NCI-H748 (cell line): ENCODE results near the gene HEATR1.
"Not testable (repeated sequence)": the region's sequence is repeated elsewhere in the genome, so short reads cannot be mapped to it uniquely, and the experiment has no call there.

Experiments
- DNase-seq: peaks from one replicate; lab custom pipeline; 2025; ENCODE audit not compliant: unreplicated experiment; lab: John Stamatoyannopoulos, UW

HEATR1 gene

DNA sequence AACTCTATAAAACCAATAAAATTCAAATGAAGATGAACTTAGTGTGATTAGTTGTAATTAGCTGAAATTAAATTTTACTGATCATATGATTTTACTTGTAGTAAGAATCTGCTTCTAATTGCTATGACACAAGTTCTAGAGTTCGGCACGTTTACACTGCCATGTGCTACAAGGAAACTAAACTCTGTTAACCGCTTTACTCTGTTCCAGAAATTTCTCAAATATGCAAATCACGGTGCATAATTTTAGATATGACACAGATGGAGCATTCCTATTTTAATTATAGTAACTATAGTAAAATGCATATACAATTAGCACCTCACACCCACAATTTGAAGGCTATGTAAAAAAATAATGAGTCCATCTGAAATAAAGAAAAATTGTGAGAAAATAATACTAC is 14.8 kb downstream of the HEATR1 start:
- DNase-seq, result no peak

DNA sequence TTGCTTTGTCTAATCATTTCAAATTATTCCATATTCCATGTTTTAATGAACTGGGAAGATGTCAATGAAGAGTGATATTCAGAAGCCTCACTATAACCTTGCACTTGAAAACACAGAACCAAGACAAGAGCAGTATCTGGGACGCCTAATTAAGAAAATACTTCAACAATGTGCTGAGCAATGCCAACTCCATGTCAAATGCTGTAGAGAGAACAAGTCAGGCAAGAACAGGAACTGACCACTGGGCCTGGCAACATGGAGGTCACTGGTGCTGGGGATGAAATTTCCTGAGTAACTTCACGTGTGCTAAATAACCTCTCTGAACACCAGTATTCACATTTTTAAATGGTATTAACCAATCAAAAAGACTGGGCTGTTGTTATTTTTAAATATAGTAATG is 22.8 kb downstream of the HEATR1 start:
- DNase-seq, result no peak

DNA sequence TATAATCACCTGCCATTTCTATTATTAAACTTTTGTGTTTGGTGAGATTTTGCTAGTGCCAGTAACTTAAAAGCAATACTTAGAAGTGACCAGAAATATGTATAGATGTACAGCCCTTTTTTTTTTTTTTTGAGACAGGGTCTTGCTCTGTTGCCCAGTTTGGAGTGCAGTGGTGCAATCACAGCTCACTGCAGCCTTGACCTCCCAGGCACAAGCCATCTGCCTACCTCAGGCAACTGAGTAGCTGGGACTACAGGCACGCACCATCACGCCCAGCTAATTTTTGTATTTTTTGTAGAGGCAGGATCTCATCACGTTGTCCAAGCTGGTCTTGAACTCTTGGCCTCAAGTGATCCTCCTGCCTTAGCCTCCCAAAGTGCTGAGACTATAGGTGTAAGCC is 23.9 kb downstream of the HEATR1 start:
- not testable (repeated sequence) for DNase-seq

DNA sequence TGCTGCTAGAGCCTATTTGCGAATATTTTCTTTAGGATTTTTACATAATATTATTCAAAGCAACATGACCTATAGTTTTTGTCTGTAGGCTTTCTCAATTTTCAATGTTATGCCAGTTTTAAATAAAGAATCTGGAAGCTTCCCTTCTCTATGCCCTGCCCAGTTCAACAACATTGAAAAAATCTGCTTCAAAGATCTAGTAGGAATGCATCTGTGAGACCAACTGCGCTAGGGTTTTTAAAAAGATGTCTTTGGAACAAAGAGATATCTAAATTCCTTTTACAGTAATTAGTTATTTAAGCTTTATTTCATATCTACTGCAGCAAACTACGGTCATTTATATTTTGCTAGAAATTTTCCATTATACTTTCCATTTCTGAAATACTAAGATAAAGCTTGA is 25.7 kb downstream of the HEATR1 start:
- no peak for DNase-seq

DNA sequence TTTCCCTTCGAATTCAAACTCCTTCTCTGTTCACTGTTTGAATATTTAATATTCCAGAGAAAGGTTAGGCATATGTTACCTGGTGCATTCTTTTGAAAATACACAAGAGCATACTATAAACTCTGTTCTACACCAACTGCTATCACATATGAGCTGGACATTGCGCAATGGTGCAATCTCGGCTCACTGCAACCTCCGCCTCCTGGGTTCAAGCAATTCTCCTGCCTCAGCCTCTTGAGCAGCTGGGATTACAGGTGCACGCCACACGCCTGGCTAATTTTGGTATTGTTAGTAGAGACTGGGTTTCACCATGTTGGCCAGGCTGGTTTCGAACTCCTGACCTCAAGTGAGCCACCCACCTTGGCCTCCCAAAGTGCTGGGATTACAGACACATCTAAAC is 27.3 kb downstream of the HEATR1 start:
- not testable (repeated sequence) for DNase-seq

DNA sequence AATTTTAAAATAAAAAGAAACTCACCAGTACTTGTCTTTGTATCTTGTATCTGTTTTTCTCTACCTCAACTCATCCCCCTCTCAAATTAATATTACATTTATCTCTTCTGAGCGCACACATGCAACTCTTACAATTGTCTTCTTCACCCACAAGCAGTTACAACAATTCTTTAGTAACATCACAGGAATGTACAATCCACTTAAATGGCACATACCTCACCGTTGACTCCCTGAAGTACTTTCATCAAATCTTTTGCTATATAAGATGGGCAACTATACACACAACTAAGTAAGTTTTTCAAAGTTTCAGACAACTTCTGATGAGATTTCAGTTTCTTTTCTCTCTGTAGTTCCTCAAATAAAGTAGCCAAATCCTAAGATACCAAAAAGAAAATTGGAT is 28.3 kb downstream of the HEATR1 start:
- no peak for DNase-seq

DNA sequence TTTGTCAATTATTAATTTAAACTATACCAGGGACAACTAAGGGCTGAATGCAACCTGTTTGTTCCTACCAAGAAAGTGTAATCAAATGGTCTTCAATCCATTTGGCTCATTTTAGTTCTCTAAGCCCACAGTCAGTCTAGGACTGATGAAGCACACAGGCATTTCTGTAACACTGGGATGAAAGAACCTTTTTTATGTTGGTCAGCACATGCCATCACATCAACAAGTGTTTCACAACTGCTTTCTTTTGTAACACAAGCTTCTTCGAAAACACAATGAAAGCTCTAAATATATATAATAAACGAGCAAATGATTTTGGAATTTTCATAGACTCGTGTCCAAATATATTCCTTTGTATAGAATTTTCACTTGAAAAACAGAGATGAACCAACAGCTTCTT is 28.8 kb downstream of the HEATR1 start:
- no peak for DNase-seq

DNA sequence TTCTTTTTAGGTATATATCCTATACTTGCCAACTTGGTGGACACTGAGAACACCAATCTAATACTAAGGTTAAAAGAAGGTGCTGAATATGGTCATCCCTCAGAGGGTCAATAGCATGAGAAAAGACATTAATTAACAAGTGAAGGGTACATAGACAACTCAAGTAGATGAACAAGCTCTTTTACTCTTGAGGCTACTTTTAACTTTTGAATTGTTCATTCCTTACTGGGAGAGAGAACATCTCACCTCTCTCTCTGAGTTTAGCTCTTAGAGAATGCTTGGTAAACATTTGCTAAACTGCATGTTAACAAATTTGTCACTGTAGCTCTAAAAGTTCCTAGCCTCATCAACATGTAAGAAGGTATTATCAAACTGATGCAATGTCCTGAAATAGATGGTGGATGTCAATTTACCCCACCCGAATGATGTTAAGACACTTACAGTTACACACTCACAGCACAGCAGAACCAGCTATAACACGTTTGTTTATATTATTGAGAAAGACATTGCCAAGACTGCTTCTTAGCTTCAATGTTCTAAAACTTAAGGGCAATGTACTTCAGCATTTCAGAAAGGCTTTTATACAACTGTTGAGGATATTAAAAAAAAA is 35.9 kb downstream of the HEATR1 start:
- DNase-seq, result no peak

DNA sequence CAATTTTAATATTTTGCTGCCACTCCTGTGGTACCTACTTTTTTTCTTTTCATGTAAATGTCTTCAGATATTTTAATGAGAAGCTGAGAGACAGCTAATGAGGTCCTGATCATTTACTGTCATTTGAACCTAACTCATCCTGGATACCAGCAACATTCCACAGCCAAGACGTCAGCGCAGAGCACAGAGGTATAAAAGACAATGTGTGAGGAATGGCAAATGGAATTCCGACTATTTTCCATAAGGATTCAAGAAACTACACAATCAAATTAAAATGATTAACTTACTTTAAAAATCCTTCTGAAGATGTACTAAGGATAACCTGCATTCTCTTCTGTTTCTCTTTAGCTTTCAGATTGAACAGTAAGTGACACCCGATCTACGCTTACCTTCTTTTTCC is 38.8 kb downstream of the HEATR1 start:
- no peak for DNase-seq

DNA sequence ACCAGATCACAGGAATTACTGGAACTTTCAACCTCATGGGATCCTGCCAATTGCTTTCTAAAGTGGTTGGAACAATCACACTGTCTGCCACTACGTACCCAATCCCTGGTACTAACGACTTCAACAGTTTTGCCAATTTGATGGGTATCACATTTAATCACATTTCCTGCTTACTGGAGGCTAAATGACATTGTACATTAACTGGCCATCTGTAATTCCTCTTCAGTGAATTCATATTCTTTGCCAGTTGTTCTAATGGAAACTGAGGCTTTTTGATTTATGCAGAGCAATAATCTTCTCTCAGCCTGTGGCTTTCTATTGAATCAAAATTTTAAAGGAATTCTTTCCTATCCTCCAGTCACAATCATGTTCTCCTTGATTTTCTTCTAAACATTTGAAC is 42.3 kb downstream of the HEATR1 start:
- no peak for DNase-seq

DNA sequence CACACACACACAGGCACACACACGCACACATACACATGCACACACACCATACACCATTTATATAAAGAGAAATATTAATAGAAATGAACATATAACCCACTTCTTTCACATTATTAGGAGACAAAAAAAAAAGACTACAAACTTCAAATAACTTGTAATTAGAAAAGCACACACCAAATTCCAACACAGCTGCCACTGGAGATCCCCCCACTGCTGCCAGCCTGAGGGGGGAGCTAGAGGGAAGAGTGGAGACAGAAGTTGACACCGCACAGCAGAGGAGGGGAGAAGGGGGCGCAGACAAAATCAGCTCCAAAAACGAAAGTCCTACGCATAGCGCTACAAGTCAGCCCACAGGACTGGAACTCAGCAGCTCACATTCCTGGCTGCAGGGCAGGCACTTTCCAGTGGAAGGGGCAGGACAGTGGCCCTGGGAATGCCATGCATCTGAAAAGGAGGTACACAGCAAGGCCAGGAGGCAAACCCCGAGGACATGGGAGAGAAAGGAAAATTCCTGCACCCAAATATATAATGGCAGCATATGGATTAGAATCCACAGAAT is 44.0 kb downstream of the HEATR1 start:
- DNase-seq, result no peak

DNA sequence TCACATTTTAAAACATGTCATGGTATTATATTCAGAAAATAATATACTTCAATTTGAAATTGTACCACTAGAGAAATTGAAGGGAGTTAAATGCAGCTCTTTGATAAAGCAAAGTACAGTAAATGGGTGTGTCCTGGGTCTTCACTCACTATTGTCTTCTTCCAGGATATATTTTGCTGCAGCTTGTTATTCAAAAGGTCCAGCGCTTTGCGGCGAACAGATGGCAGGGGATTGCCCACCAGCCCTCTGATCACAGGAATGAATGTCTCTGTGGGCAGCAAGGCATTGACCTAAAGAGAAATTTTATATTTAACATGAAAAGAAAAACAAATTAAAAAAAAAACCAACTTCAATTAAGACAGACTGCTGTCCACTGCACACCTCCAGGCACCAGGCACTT is 45.5 kb downstream of the HEATR1 start:
- no peak for DNase-seq

DNA sequence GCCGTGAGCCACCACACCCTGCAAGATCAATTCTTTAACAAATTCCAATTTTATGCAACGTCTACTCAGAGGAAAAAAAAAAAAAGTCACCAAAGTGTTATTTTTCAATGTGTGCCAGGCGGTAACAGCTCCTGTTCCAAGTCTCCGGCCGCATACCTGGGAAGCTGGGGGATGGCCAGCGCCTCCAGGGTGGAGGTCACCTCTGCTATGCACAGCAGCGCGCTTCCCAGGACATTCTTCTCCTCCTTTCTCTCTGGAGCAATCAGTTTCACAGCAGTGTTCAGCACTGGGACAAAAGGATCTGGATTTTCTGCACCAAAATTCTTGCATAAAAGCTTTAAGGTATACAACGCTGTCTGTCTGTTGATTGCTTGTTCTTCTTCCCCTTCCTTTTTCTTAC is 46.2 kb downstream of the HEATR1 start:
- no peak for DNase-seq

DNA sequence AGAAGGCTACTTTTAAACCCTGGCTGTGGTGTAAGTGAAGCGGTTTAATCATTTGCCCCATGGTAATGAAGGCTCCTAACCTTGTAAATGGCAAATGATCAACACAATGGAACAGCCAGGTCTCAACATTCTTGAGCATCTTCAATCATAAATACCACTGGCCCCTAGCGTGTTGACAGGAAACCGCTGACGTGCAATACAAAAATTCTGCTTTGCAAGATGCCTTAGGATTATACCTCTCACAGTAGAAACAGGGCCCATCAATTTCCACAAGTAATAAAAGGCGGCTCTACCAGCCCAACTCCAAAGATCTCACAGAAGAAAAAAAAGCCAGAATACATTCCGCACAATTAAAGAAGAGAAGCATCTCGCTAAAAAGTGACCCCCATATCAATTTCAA is 47.7 kb downstream of the HEATR1 start:
- DNase-seq, result no peak

DNA sequence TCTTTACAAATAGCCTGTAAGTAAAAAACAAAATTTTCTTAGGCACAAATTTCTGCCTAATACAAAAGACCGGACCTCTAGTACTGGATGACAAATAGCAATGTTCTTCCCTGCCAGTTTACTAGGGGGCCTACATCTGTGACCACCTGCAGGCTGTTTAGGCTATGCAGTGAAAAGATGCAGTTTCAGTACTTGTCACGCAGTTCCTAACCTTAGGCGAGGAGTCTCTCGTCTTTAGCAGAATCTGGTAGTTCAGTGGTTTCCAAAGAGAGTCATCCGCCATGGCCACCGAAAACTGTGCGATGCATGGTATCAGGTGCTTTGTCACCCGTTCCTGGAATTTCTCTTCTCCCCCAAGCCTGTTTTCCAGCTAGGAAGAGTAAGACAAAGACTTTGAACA is 50.9 kb downstream of the HEATR1 start:
- DNase-seq, result no peak

DNA sequence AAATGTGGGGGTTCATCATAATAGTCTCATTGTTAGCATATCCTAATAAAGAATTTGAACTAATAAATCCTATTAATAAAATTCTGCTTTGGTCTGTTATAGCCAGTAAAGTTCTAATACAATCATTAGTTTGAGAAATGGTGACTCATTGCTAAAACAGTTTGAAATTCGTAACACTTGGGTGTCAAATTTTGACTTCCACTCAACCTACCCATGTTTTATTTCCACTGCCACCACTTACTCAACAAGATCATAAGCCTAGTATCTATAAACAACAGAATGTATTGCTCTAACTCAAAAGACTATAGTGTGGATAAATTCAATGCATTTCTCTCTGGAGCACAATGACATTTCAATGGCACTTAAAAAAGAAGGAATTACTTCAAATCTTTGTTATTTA is 51.4 kb downstream of the HEATR1 start:
- DNase-seq, result no peak

DNA sequence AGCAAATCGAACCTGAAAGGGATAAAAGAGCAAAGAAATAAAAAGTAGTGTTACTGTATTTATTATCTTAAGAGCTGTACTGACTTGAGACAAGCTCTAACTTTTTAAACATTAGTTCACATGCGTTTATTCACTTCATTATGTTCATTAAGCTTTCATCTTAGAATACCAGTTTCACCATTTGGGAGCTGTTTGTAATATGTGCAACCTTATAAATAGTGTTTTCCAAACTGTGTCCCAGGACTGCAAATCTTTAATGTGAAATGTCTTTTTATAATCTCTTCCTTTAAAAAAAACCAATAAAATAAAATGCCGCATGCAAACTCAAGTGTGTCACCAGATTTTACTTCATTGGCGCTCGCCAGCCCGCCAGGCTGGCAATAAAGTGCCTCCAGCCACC is 52.2 kb downstream of the HEATR1 start:
- no peak for DNase-seq

DNA sequence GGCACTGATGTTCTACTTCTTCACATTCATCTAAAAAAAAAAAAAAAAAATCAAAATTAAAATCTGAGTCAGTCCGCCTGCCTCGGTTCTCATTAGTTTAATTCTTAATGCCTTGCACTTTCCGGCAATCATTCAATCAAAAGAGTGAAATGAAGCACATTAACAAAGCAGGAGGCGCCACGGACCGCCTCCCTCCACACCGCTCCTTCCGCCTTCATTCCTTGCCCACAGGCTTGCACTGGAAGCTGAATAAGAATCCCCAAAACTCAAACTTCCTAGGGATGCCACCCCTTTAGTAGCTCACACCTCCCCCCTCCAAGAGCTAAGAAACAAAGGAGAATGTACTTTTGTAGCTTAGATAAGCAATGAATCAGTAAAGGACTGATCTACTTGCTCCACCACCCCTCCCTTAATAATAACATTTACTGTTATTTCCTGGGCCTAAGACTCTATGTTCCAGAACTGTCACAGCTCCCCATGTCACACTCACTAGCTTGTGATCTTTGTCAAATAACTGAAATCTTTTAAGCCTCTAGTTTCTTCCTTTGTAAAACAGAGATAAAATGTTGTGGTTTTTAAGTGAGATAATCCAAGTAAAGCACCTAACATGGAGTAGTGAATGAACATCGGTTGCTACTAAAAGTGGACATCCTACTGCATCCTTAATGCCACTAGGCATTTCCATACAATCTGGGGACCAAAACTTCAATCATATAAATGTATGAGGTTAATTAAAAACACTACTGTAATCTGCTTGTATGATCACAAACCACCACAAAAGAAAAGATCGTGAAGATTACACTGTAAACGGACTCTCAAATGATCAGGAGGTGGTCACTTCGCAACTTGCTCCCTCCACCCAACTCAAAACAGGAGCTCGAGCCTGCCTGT is 53.1 kb downstream of the HEATR1 start:
- DNase-seq, result no peak

DNA sequence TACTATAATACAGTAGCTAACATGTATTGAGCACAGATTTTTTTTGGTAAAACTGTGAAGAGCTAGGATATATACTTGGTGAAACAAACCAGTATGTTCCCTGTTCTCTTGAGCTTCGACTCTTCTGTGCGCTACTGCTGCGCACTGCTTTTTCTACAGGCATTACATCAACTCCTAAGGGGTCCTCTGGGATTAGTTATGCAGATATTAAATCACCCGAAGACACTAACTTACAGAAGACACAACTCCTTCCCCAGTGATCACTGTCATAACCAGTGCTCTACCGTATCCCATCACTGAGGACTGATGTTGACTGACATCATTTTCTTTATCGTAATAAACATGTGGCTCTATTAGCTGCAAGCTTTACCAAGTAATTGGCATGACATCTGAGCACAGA is 55.9 kb downstream of the HEATR1 start:
- DNase-seq, result no peak

DNA sequence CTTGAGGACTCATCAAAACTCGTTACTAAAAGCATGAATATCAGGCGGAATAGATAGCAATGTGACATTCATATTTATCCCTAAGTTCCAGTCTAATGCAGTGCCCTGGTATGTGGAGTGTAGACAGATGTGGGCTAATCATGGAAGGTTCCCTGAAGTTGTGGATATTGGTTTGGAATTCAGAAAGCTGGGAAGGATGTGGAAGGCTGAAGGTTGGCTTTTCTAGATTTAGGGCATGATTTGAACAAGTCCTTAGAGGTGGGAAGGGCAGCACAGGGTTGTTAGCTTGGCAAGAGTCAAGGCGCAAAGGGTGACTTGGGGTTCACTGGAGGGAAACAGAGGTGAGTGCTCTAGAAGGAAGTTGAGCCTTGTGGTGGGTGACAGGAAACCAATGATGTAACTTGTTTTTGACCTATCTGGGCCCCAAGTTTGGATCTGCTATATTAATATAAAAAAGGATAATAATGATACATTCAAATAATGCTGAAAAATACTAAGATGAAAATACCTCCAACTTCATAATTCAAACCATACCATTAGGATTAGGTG is 58.6 kb downstream of the HEATR1 start:
- no peak for DNase-seq

DNA sequence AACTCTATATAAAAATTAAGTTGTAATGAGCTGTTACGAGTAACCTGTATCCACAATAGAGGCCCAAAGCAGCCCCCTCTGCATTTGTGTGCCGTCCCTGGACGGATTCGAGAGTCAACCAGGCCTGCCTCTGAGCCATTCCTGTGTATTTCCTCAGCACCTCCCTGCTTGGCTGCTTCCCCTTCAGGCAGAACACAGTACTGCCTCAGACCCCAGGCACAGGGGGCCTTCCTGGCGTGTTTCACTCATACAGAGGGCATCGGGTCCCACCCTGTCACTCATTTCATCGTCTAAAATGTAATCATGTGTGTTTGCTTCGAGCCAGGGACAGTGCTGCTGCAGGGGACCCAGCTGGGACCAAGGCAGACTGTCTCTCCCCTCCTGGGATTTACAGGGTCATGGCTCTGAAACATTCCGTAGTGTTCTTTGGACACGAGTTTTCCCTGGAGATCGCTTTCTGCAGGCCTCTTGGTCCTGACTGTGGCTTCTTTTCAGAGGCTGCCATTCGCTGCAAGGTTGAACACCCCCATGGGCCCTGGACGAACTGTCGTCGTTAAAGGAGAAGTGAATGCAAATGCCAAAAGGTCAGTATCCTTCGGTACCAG is 61.1 kb downstream of the HEATR1 start:
- DNase-seq, result no peak

DNA sequence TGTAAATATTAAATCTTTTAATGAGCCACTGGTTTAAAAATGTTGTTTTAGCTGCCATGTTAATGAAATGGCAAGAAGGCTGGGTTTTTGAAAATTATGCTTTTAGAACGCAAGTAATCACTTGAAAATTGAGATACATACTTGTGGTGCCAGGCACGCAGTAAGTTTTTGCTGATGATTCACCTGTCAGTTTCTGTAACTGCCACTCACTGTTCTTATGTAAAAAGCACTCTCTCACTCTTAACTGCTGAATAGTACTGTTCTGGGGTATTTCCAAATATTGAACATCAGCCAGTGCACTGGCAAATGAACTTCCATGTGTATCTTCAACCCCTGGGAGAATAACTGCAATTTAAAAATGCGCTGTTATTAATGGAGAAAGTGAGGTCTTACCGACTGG is 62.6 kb downstream of the HEATR1 start:
- DNase-seq, result no peak
